Cardiac fibroblast (primary cell): ENCODE results near the gene CALML3.
A peak's percentile ranks its signal among the peaks of the same experiment; 100 is the strongest.

Experiments
- DNase-seq, 2 donors: peaks; one replicate each; pipeline versions ENCODE4 v3.0.0 to v3.0.0-alpha.2; 2010; ENCODE audit warnings: low read depth in 2 of 2
- H3K4me3 ChIP-seq, 2 donors: replicated peaks in 1 of 2; 1 replicate in 1 of 2; 2 replicates in 1 of 2; pipeline ENCODE4 v1.5.1; 2011; ENCODE audit warnings: low read depth in 2 of 2, low read length in 2 of 2, mild to moderate bottlenecking in 2 of 2, moderate library complexity in 1 of 2
- TF ChIP-seq, protein P1 (sequence below): IDR thresholded peaks from one replicate; pipeline ENCODE4 v1.5.1; 2011; ENCODE audit warnings: low read depth, mild to moderate bottlenecking, low read length, inconsistent platforms

Gene CALML3

GRCh38 chr10:5547931-5548660, 23.3 kb downstream of the CALML3 start:
- no peak overlapping the region for H3K4me3 ChIP-seq
- TF ChIP-seq, protein P1, sequence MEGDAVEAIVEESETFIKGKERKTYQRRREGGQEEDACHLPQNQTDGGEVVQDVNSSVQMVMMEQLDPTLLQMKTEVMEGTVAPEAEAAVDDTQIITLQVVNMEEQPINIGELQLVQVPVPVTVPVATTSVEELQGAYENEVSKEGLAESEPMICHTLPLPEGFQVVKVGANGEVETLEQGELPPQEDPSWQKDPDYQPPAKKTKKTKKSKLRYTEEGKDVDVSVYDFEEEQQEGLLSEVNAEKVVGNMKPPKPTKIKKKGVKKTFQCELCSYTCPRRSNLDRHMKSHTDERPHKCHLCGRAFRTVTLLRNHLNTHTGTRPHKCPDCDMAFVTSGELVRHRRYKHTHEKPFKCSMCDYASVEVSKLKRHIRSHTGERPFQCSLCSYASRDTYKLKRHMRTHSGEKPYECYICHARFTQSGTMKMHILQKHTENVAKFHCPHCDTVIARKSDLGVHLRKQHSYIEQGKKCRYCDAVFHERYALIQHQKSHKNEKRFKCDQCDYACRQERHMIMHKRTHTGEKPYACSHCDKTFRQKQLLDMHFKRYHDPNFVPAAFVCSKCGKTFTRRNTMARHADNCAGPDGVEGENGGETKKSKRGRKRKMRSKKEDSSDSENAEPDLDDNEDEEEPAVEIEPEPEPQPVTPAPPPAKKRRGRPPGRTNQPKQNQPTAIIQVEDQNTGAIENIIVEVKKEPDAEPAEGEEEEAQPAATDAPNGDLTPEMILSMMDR, result no peak
- peak; percentile 16 to 29 for DNase-seq

GRCh38 chr10:5549462-5550249, 24.9 kb downstream of the CALML3 start:
- H3K4me3 ChIP-seq, result no peak overlapping the region
- DNase-seq, result no peak
- TF ChIP-seq, protein P1, result no peak

- DNase-seq, result no peak
- TF ChIP-seq, protein P1, result no peak
- H3K4me3 ChIP-seq, result no peak overlapping the region
Measured at GRCh38 chr10:5550250-5550545, 25.4 kb downstream of the CALML3 start.

GRCh38 chr10:5550621-5551530, 26.1 kb downstream of the CALML3 start:
- H3K4me3 ChIP-seq, result no peak overlapping the region
- peak in 1 of 2 donors; percentile 31 for DNase-seq
- TF ChIP-seq, protein P1, result no peak

GRCh38 chr10:5551531-5552375, 27.0 kb downstream of the CALML3 start:
- DNase-seq, result no peak
- no peak overlapping the region for H3K4me3 ChIP-seq
- TF ChIP-seq, protein P1, result no peak
